ENCODE measurements around the gene RAB5B.

Gene RAB5B

DNA sequence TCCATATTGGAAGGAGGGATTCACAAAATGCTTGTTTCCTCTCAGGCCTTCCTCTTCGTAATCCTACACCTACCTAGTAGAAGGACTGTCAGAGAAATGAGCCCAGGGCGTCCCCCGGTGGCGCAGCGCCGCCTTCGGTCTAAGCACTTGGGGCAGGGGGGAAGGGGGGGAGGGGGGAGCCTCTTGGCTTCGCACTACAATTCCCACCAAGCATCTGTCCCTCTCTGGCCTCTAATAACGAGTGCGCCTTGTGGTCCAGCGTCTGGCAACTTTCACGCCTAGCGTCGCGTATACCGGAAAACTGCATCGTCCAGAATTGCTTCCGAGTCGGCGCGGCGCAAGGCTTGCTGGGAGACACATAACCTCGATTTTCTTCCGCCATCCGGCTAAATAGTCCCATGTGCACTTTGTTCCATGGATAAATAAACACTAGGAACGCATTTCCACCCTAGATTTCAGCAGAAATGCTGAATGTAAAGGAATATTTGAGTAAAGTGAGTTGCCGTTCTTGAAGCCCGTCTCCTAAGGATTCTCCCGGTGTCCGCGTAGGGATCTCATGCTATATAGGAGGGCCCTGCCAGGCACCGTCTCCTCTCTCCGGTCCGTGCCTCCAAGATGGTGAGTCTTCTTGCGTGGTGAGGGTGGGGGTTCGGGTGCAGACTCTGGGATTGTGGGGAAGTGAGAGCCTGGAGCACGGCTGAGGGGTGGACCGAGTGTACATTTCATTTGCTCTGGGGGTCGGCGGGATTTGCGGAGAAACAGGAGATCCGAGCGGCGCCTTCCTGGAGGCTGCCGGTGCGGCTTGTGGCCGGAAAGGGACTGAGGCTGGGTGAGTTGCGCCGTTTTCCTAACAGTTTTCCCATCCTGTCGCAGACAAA is 67.9 kb downstream of the RAB5B start, which contains the start of gene RPS26:
Gene RPS26, plus strand, starts transcription at position 367 of the 878 bp plus-strand sequence. Its CDS starts 249 bp downstream, at position 616.
- Histone ChIP-seq H3K36me3 (ENCODE audit: control insufficient read depth in 2 of 2, insufficient read depth in 1 of 2, low read length in 2 of 2) (peaks cover 14 to 34% of the 10 kb centered on the region in 2 experiments), H3K4me3 (ENCODE audit: low read depth, low read length) (peak within 1 kb of the TSS; percentile 75), H3K9me3 (ENCODE audit: control insufficient read depth, insufficient read depth, low read depth, low read length) (no peaks in the 10 kb centered on the region), H3K4me1 (ENCODE audit: control insufficient read depth, insufficient read depth, low read length) (peaks cover 19% of the 10 kb centered on the region), H3K27ac (ENCODE audit: extremely low read depth, low read depth, low read length) (peak within 1 kb of the TSS; percentile 93)
- CTCF ChIA-PET = interaction anchor here (0.9 to 4.4 kb wide), 11 partner anchors 12 to 303 kb away, joined by 3 to 46 read pairs (median 4); partner anchors contain the start of gene SUOX
- POLR2A ChIA-PET = interaction anchor here (1.1 to 1.7 kb wide), 3 partner anchors 35 to 303 kb away, joined by 4 to 10 read pairs (median 5); partner anchors contain the start of gene RAB5B
- TF ChIP-seq EGR2 (tag by site-specific recombination; IDR thresholded peaks at IDR 0.05; ENCODE audit: low read depth) (no peak), ZNF37A (tag by site-specific recombination; IDR thresholded peaks at IDR 0.05) (no peak), ZNF121 (tag by site-specific recombination; IDR thresholded peaks at IDR 0.05) (no peak), ZNF19 (tag by site-specific recombination; IDR thresholded peaks at IDR 0.05; ENCODE audit: low read depth) (no peak), ZNF623 (tag by site-specific recombination; IDR thresholded peaks at IDR 0.05) (peak; percentile 61), ZNF626 (tag by site-specific recombination; IDR thresholded peaks at IDR 0.05) (no peak), KLF9 (tag by site-specific recombination; IDR thresholded peaks at IDR 0.05; ENCODE audit: low read depth) (peak; percentile 63; the same call in 1 of the 2 replicates), ZNF202 (tag by site-specific recombination; IDR thresholded peaks at IDR 0.05; ENCODE audit: borderline replicate concordance) (no peak), KLF8 (tag by site-specific recombination; IDR thresholded peaks at IDR 0.05) (peak; percentile 97), ZNF521 (tag by site-specific recombination; IDR thresholded peaks at IDR 0.05) (no peak), ZNF248 (tag by site-specific recombination; IDR thresholded peaks at IDR 0.05) (no peak), TRIM28 (IDR thresholded peaks at IDR 0.05; ENCODE audit: borderline replicate concordance, low read length) (0 out of 2 replicates have a peak, but pooled peaks have one; percentile 82), ZNF302 (tag by site-specific recombination; IDR thresholded peaks at IDR 0.05; ENCODE audit: low read depth) (no peak), SP7 (tag by site-specific recombination; IDR thresholded peaks at IDR 0.05) (peak; percentile 97), ZNF670 (tag by site-specific recombination; IDR thresholded peaks at IDR 0.05; ENCODE audit: low read depth) (no peak), ZNF146 (tag by site-specific recombination; IDR thresholded peaks at IDR 0.05) (peak; percentile 86), ZNF596 (tag by site-specific recombination; IDR thresholded peaks at IDR 0.05) (no peak), GLIS1 (tag by site-specific recombination; IDR thresholded peaks at IDR 0.05) (peak; percentile 47; the same call in 1 of the 2 replicates), ZNF510 (tag by site-specific recombination; IDR thresholded peaks at IDR 0.05; ENCODE audit: insufficient replicate concordance) (no peak), ZNF324 (tag by site-specific recombination; IDR thresholded peaks at IDR 0.05) (peak; percentile 100), ZNF311 (tag by site-specific recombination; IDR thresholded peaks at IDR 0.05; ENCODE audit: borderline replicate concordance) (no peak), ZNF2 (tag by site-specific recombination; IDR thresholded peaks at IDR 0.05) (peak; percentile 99), ZFHX2 (tag by site-specific recombination; conservative IDR thresholded peaks at IDR 0.05) (no peak), SCRT2 (tag by site-specific recombination; IDR thresholded peaks at IDR 0.05) (0 out of 2 replicates have a peak, but pooled peaks have one; percentile 20), YY2 (tag by site-specific recombination; IDR thresholded peaks at IDR 0.05) (peak; percentile 93), ZBTB1 (tag by site-specific recombination; IDR thresholded peaks at IDR 0.05) (no peak), GLI4 (tag by site-specific recombination; IDR thresholded peaks at IDR 0.05) (peak; percentile 65; the same call in 1 of the 2 replicates), ZNF10 (tag by site-specific recombination; IDR thresholded peaks at IDR 0.05) (peak; percentile 84)
- TF ChIP-seq, protein P1, sequence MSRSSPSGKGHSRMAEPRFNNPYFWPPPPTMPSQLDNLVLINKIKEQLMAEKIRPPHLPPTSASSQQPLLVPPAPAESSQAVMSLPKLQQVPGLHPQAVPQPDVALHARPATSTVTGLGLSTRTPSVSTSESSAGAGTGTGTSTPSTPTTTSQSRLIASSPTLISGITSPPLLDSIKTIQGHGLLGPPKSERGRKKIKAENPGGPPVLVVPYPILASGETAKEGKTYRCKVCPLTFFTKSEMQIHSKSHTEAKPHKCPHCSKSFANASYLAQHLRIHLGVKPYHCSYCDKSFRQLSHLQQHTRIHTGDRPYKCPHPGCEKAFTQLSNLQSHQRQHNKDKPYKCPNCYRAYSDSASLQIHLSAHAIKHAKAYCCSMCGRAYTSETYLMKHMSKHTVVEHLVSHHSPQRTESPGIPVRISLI (tag by site-specific recombination; IDR thresholded peaks at IDR 0.05) = no peak
- TF ChIP-seq, protein P2, sequence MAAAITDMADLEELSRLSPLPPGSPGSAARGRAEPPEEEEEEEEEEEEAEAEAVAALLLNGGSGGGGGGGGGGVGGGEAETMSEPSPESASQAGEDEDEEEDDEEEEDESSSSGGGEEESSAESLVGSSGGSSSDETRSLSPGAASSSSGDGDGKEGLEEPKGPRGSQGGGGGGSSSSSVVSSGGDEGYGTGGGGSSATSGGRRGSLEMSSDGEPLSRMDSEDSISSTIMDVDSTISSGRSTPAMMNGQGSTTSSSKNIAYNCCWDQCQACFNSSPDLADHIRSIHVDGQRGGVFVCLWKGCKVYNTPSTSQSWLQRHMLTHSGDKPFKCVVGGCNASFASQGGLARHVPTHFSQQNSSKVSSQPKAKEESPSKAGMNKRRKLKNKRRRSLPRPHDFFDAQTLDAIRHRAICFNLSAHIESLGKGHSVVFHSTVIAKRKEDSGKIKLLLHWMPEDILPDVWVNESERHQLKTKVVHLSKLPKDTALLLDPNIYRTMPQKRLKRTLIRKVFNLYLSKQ (tag by site-specific recombination; IDR thresholded peaks at IDR 0.05; ENCODE audit: borderline replicate concordance) = no peak
- TF ChIP-seq, protein P3, sequence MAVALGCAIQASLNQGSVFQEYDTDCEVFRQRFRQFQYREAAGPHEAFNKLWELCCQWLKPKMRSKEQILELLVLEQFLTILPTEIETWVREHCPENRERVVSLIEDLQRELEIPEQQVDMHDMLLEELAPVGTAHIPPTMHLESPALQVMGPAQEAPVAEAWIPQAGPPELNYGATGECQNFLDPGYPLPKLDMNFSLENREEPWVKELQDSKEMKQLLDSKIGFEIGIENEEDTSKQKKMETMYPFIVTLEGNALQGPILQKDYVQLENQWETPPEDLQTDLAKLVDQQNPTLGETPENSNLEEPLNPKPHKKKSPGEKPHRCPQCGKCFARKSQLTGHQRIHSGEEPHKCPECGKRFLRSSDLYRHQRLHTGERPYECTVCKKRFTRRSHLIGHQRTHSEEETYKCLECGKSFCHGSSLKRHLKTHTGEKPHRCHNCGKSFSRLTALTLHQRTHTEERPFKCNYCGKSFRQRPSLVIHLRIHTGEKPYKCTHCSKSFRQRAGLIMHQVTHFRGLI (tag by site-specific recombination; IDR thresholded peaks at IDR 0.05) = peak; percentile 41; the same call in 1 of the 2 replicates
- TF ChIP-seq, protein P4, sequence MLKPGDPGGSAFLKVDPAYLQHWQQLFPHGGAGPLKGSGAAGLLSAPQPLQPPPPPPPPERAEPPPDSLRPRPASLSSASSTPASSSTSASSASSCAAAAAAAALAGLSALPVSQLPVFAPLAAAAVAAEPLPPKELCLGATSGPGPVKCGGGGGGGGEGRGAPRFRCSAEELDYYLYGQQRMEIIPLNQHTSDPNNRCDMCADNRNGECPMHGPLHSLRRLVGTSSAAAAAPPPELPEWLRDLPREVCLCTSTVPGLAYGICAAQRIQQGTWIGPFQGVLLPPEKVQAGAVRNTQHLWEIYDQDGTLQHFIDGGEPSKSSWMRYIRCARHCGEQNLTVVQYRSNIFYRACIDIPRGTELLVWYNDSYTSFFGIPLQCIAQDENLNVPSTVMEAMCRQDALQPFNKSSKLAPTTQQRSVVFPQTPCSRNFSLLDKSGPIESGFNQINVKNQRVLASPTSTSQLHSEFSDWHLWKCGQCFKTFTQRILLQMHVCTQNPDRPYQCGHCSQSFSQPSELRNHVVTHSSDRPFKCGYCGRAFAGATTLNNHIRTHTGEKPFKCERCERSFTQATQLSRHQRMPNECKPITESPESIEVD (tag by site-specific recombination; IDR thresholded peaks at IDR 0.05) = peak; percentile 54
